DND-41 (cell line): ENCODE results near the gene GPATCH2L.

Experiments used
- CTCF ChIP-seq: IDR thresholded peaks from 2 replicates; pipeline ENCODE4 v1.5.1; 2012; ENCODE audit warnings: borderline replicate concordance, low read length, moderate library complexity, mild to moderate bottlenecking; ENCODE audit not compliant: poor library complexity, severe bottlenecking; ENCODE audit errors: extremely low read depth
- EZH2 ChIP-seq: IDR thresholded peaks from 3 replicates; pipeline ENCODE4 v1.6.1; 2012; ENCODE audit warnings: borderline replicate concordance, low read depth, mild to moderate bottlenecking, moderate library complexity, low read length, inconsistent platforms; ENCODE audit not compliant: severe bottlenecking

- TF ChIP-seq EZH2 = no peak
- no peak for TF ChIP-seq CTCF
Measured at GRCh38 chr14:76135722-76136121, 16.0 kb upstream of the GPATCH2L start.
